ENCODE measurements around the gene CCT3.
A peak's percentile ranks its signal among the peaks of the same experiment; 100 is the strongest.

- TF ChIP-seq CTCF (IDR thresholded peaks at IDR 0.05): no peak
- TF ChIP-seq POLR2A (IDR thresholded peaks at IDR 0.05): peak in 1 of 2 donors; percentile 72
Observed at GRCh38 chr1:156291226-156292061, 46.6 kb downstream of the CCT3 start.

All from adrenal gland (tissue), 5 donors.